ENCODE data around the gene GAB1. TPM values are rescaled to one million over a fixed set of nuclear protein-coding genes. Genes with fewer than 3 reads are reported as not detected.

GAB1 gene
- total RNA-seq, 3 donors from 2014 or later: 24.8 to 67.5 (median 38.7) TPM

DNA sequence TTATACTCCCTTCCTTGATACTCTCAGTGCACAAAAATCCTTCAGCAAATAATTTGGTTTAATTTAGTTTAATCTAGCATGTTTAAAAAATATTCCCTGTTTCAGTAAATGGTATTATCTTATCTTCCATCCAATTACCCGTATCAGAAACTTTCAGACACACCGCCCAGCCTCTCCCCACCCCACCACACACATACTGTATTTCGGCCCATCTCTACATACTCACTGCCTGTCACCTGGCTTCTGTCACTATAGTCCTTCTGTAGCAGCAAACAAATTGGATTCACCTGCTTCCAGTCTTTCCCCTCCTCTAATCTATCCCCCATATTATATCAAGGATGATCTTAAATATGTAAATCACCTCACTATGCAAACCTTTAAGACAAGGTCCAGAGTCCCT lies 24.8 kb upstream of the GAB1 start:
- Histone ChIP-seq H3K36me3 (no peaks in the 10 kb centered on the region), H3K9me3 (no peaks in the 10 kb centered on the region), H3K27me3 (no peaks in the 10 kb centered on the region), H3K4me3 (no peak overlapping the region), H3K4me1 (no peaks in the 10 kb centered on the region), H3K27ac (no peak overlapping the region)
- no peak for DNase-seq (ENCODE audit: low spot score in 2 of 2)
- TF ChIP-seq, protein P1, sequence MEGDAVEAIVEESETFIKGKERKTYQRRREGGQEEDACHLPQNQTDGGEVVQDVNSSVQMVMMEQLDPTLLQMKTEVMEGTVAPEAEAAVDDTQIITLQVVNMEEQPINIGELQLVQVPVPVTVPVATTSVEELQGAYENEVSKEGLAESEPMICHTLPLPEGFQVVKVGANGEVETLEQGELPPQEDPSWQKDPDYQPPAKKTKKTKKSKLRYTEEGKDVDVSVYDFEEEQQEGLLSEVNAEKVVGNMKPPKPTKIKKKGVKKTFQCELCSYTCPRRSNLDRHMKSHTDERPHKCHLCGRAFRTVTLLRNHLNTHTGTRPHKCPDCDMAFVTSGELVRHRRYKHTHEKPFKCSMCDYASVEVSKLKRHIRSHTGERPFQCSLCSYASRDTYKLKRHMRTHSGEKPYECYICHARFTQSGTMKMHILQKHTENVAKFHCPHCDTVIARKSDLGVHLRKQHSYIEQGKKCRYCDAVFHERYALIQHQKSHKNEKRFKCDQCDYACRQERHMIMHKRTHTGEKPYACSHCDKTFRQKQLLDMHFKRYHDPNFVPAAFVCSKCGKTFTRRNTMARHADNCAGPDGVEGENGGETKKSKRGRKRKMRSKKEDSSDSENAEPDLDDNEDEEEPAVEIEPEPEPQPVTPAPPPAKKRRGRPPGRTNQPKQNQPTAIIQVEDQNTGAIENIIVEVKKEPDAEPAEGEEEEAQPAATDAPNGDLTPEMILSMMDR (IDR thresholded peaks at IDR 0.05): no peak
- TF ChIP-seq POLR2AphosphoS5 (IDR thresholded peaks at IDR 0.05) (no peak), POLR2A (IDR thresholded peaks at IDR 0.05) (no peak)
- intact Hi-C loops (cut with DNase I; ENCODE audit: low total_unique reads): no loop called here

DNA sequence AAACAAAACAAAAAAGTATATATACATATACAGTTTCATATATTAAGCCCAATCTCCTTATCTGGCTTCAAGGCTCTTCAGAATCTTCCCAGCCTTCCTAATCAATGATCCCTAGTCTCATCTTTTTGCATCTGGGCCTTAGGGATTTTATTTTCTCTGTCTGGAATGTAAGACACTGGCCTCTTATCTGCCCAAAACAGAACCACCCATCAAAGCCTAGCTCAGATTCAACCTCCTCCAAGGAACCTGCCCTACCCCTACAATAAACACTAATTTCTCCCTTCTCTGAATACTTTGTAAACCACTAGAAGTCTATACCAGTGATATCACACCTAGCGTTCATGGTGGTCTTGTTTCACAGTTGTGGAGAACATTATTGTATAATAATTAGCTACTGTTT lies 23.2 kb upstream of the GAB1 start:
- no peak for DNase-seq (ENCODE audit: low spot score in 2 of 2)
- intact Hi-C loops (cut with DNase I; ENCODE audit: low total_unique reads): no loop called here
- TF ChIP-seq, protein P1 (IDR thresholded peaks at IDR 0.05): no peak
- no peak for TF ChIP-seq POLR2A (IDR thresholded peaks at IDR 0.05)
- no peak for TF ChIP-seq POLR2AphosphoS5 (IDR thresholded peaks at IDR 0.05)
- Histone ChIP-seq H3K4me3 (no peak overlapping the region), H3K4me1 (no peaks in the 10 kb centered on the region), H3K9me3 (no peaks in the 10 kb centered on the region), H3K36me3 (no peaks in the 10 kb centered on the region), H3K27me3 (no peaks in the 10 kb centered on the region), H3K27ac (no peak overlapping the region)

DNA sequence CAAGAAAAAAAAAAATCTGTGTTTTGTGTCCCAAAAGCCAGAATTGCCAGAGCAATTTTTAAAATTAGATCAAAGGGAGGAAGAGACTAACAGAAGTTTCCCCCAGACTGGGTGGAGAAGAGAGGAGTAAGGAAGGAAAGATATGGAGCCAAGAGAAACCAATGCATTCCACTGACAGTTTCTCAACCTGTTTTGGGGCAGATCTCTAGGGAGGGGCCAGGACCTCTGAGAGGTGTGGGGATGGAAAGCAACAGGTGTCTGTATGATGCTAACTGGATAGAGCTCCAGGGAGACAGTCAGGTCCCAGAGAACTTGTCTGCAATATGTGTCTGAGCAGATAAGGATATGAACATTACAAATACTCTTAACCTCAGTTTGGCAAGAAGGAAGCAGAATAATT lies 22.7 kb upstream of the GAB1 start:
- Histone ChIP-seq H3K36me3 (no peaks in the 10 kb centered on the region), H3K4me3 (no peak overlapping the region), H3K27ac (no peak overlapping the region), H3K4me1 (no peaks in the 10 kb centered on the region), H3K27me3 (no peaks in the 10 kb centered on the region), H3K9me3 (no peaks in the 10 kb centered on the region)
- no peak for TF ChIP-seq POLR2AphosphoS5 (IDR thresholded peaks at IDR 0.05)
- no peak for TF ChIP-seq POLR2A (IDR thresholded peaks at IDR 0.05)
- intact Hi-C loops (cut with DNase I; ENCODE audit: low total_unique reads): no loop called here
- no peak for DNase-seq (ENCODE audit: low spot score in 2 of 2)

DNA sequence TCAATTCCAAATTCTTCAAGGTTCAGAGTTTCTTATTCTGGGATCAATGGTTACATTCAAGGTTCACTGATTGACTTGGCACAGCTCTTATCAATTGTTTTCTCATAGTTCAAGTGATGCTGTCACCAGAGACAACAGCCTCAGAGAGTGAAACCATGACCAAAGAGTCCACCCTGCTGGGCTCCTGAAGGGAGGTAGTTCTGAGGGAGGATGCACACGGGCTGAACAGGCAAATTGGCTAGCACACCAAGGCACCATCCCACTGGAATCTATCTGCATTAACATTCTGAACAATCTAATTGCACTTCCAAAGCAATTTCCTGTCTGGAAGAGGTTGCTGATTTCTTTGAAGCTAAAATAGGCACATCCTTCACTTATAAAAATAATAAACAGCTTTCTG lies 16.6 kb upstream of the GAB1 start:
- TF ChIP-seq POLR2AphosphoS5 (IDR thresholded peaks at IDR 0.05): no peak
- intact Hi-C loops (cut with DNase I; ENCODE audit: low total_unique reads): no loop called here
- H3K9me3 ChIP-seq: no peaks in the 10 kb centered on the region
- no peak overlapping the region for H3K4me3 ChIP-seq
- peak overlapping the region; percentile 10 to 21 for H3K27ac ChIP-seq
- DNase-seq (ENCODE audit: low spot score in 2 of 2): no peak
- H3K4me1 ChIP-seq: no peaks in the 10 kb centered on the region
- H3K36me3 ChIP-seq: no peaks in the 10 kb centered on the region
- H3K27me3 ChIP-seq: no peaks in the 10 kb centered on the region

DNA sequence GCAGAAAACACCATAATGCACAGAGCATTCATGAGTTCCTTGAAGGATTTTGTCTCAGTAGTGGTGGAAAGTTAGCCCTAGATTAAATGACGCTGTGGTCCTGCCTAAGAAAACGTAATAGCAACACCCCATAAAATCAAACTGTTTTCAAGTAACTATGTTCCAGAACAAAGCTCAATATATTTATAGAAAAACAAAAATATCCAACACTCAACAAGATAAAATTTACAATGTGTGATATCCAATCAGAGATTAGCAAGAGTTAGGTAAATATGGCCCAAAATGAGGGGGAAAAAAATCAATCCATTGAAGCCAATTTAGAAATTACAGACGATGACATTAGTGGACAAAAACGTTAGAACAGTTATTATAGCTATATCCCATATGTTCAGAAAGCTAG lies 9.9 kb upstream of the GAB1 start:
- Histone ChIP-seq H3K36me3 (no peaks in the 10 kb centered on the region), H3K9me3 (no peaks in the 10 kb centered on the region), H3K4me1 (no peaks in the 10 kb centered on the region), H3K27ac (no peak overlapping the region), H3K4me3 (no peak overlapping the region), H3K27me3 (no peaks in the 10 kb centered on the region)
- DNase-seq (ENCODE audit: low spot score in 2 of 2): no peak
- TF ChIP-seq POLR2A (IDR thresholded peaks at IDR 0.05) (no peak), POLR2AphosphoS5 (IDR thresholded peaks at IDR 0.05) (no peak)
- TF ChIP-seq, protein P1 (IDR thresholded peaks at IDR 0.05): no peak
- intact Hi-C loops (cut with DNase I; ENCODE audit: low total_unique reads): no loop called here

DNA sequence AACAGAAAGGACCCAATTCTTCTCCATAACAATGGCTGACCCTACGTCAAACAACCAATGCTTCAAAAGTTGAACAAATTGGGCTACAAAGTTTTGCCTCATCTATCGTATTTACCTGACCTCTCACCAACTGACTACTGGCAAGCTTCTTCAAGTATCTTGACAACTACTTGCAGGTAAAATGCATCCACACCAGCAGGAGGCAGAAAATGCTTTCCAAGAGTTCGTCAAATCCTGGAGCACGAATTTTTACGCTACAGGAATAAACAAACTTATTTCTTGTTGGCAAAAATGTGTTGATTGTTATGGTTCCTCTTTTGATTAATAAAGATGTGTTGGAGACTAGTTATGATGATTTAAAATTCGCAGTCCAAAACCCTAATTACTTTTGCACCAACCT lies 6.7 kb upstream of the GAB1 start:
- no peak for DNase-seq (ENCODE audit: low spot score in 2 of 2)
- Histone ChIP-seq H3K27me3 (no peaks in the 10 kb centered on the region), H3K36me3 (no peaks in the 10 kb centered on the region), H3K9me3 (no peaks in the 10 kb centered on the region), H3K4me1 (no peaks in the 10 kb centered on the region), H3K4me3 (no peak overlapping the region), H3K27ac (no peak overlapping the region)
- intact Hi-C loops (cut with DNase I; ENCODE audit: low total_unique reads): no loop called here
- TF ChIP-seq POLR2A (IDR thresholded peaks at IDR 0.05) (no peak), POLR2AphosphoS5 (IDR thresholded peaks at IDR 0.05) (no peak)
- TF ChIP-seq, protein P1 (IDR thresholded peaks at IDR 0.05): no peak
